ENCODE data around the gene SLC26A9. TPM values are rescaled to one million over a fixed set of nuclear protein-coding genes. Genes with fewer than 3 reads are reported as not detected.
"Not testable (repeated sequence)": the region's sequence is repeated elsewhere in the genome, so short reads cannot be mapped to it uniquely, and the experiment has no call there.

The SLC26A9 gene
- total RNA-seq, 1 donor from 2014 or later, result not detected

- DNase-seq (ENCODE audit: low read depth in 2 of 2), result no peak
These were observed 16.0 kb downstream of the SLC26A9 start for GRCh38 chr1:205927247-205927646.

- DNase-seq (ENCODE audit: low read depth in 2 of 2), result no peak
These were observed 16.6 kb downstream of the SLC26A9 start for GRCh38 chr1:205926636-205927035.

- DNase-seq (ENCODE audit: low read depth in 2 of 2), result no peak
These were observed 17.0 kb downstream of the SLC26A9 start for GRCh38 chr1:205926213-205926612.

GRCh38 chr1:205925736-205926135 lies 17.5 kb downstream of the SLC26A9 start:
- peak; percentile 37 to 85 for DNase-seq (ENCODE audit: low read depth in 2 of 2)

- no peak for DNase-seq (ENCODE audit: low read depth in 2 of 2)
These were observed 18.8 kb downstream of the SLC26A9 start for GRCh38 chr1:205924460-205924790.

GRCh38 chr1:205923651-205924459 lies 19.4 kb downstream of the SLC26A9 start:
- DNase-seq (ENCODE audit: low read depth in 2 of 2), result no peak

GRCh38 chr1:205922806-205923205 lies 20.4 kb downstream of the SLC26A9 start:
- DNase-seq (ENCODE audit: low read depth in 2 of 2), result no peak

- DNase-seq (ENCODE audit: low read depth in 2 of 2), result no peak
These were observed 20.9 kb downstream of the SLC26A9 start for GRCh38 chr1:205922314-205922713.

- DNase-seq (ENCODE audit: low read depth in 2 of 2), result no peak
These were observed 21.7 kb downstream of the SLC26A9 start for GRCh38 chr1:205921570-205921909.

GRCh38 chr1:205920861-205921569 lies 22.2 kb downstream of the SLC26A9 start:
- DNase-seq (ENCODE audit: low read depth in 2 of 2), result no peak

GRCh38 chr1:205920159-205920558 lies 23.1 kb downstream of the SLC26A9 start:
- DNase-seq (ENCODE audit: low read depth in 2 of 2), result peak in 1 of 2 donors; percentile 59

- peak; percentile 88 for DNase-seq (ENCODE audit: low read depth in 2 of 2)
These were observed 24.1 kb downstream of the SLC26A9 start for GRCh38 chr1:205918955-205919746.

- peak in 1 of 2 donors; percentile 16 for DNase-seq (ENCODE audit: low read depth in 2 of 2)
These were observed 25.6 kb downstream of the SLC26A9 start for GRCh38 chr1:205917466-205918238.

GRCh38 chr1:205916541-205916940 lies 26.7 kb downstream of the SLC26A9 start:
- DNase-seq (ENCODE audit: low read depth in 2 of 2), result peak in 1 of 2 donors; percentile 40

- DNase-seq (ENCODE audit: low read depth in 2 of 2), result peak; percentile 19 to 60
These were observed 27.8 kb downstream of the SLC26A9 start for GRCh38 chr1:205915354-205915990.

- no peak for DNase-seq (ENCODE audit: low read depth in 2 of 2)
These were observed 28.5 kb downstream of the SLC26A9 start for GRCh38 chr1:205914730-205915129.

- no peak for DNase-seq (ENCODE audit: low read depth in 2 of 2)
These were observed 29.1 kb downstream of the SLC26A9 start for GRCh38 chr1:205914155-205914507.

GRCh38 chr1:205913451-205914154 lies 29.7 kb downstream of the SLC26A9 start:
- peak in 1 of 2 donors; percentile 40 for DNase-seq (ENCODE audit: low read depth in 2 of 2)

GRCh38 chr1:205907794-205908193 lies 35.5 kb downstream of the SLC26A9 start:
- DNase-seq (ENCODE audit: low read depth in 2 of 2), result peak; percentile 66 to 67

- DNase-seq (ENCODE audit: low read depth in 2 of 2), result not testable (repeated sequence)
These were observed 38.2 kb downstream of the SLC26A9 start for GRCh38 chr1:205905095-205905494.
